Fibroblast of lung (primary cell): ENCODE results near the gene ATP1B2. TPM values are rescaled to one million over a fixed set of nuclear protein-coding genes. Genes with fewer than 3 reads are reported as not detected.
"Not testable (repeated sequence)": the region's sequence is repeated elsewhere in the genome, so short reads cannot be mapped to it uniquely, and the experiment has no call there.

Source experiments
- DNase-seq, 2 donors: peaks; one replicate each; pipeline versions ENCODE4 v3.0.0 to v3.0.0-alpha.2; 2010; ENCODE audit warnings: low read depth in 2 of 2
- H2AFZ ChIP-seq: 2 replicates; pipeline ENCODE4 v1.5.1; 2012; ENCODE audit warnings: low read length, control low read depth, inconsistent platforms
- H3K27ac ChIP-seq: 2 replicates; pipeline ENCODE4 v1.5.1; 2011; ENCODE audit warnings: low read length, control low read depth; ENCODE audit not compliant: insufficient read depth
- H3K27me3 ChIP-seq: 2 replicates; pipeline ENCODE4 v1.5.1; 2011; ENCODE audit warnings: mild to moderate bottlenecking, low read length; ENCODE audit not compliant: control insufficient read depth, insufficient read depth
- H3K36me3 ChIP-seq: 2 replicates; pipeline ENCODE4 v1.5.1; 2011; ENCODE audit warnings: low read length; ENCODE audit not compliant: control insufficient read depth, insufficient read depth
- H3K4me1 ChIP-seq: 2 replicates; pipeline ENCODE4 v1.5.1; 2011; ENCODE audit warnings: low read length; ENCODE audit not compliant: control insufficient read depth, insufficient read depth; ENCODE audit errors: extremely low read depth
- H3K4me2 ChIP-seq: 2 replicates; pipeline ENCODE4 v1.5.1; 2011; ENCODE audit warnings: low read length, control low read depth; ENCODE audit not compliant: insufficient read depth; ENCODE audit errors: extremely low read depth
- H3K4me3 ChIP-seq, 4 experiments: fragments of 200-600 bp in 1 of 4; sonication (generic) in 1 of 4; replicated peaks in 1 of 4; 2 replicates each; pipeline ENCODE4 v1.5.1; 2011 to 2016; ENCODE audit warnings: low read length in 4 of 4, low read depth in 3 of 4, mild to moderate bottlenecking in 3 of 4, control low read depth in 2 of 4, inconsistent platforms in 1 of 4, mixed read lengths in 1 of 4; ENCODE audit not compliant: insufficient read depth in 1 of 4; ENCODE audit errors: control extremely low read depth in 1 of 4
- H3K79me2 ChIP-seq: 2 replicates; pipeline ENCODE4 v1.5.1; 2012; ENCODE audit warnings: mild to moderate bottlenecking, low read length, inconsistent platforms; ENCODE audit not compliant: control insufficient read depth, insufficient read depth
- H3K9ac ChIP-seq: 2 replicates; pipeline ENCODE4 v1.5.1; 2011; ENCODE audit warnings: mild to moderate bottlenecking, low read length, control low read depth; ENCODE audit not compliant: insufficient read depth
- H3K9me3 ChIP-seq: 2 replicates; pipeline ENCODE4 v1.5.1; 2012; ENCODE audit warnings: low read depth, low read length; ENCODE audit not compliant: control insufficient read depth, insufficient read depth
- H4K20me1 ChIP-seq: 2 replicates; pipeline ENCODE4 v1.5.1; 2011; ENCODE audit warnings: low read length; ENCODE audit not compliant: control insufficient read depth, insufficient read depth; ENCODE audit errors: extremely low read depth
- CTCF ChIP-seq, 2 donors: IDR thresholded peaks in 1 of 2; conservative IDR thresholded peaks in 1 of 2; 1 replicate in 1 of 2; 2 replicates in 1 of 2; pipeline ENCODE4 v1.5.1; 2011 to 2012; ENCODE audit warnings: low read length in 2 of 2, control low read depth in 1 of 2, inconsistent platforms in 1 of 2, low read depth in 1 of 2, mild to moderate bottlenecking in 1 of 2
- EZH2 ChIP-seq: IDR thresholded peaks from 2 replicates; pipeline ENCODE4 v1.5.1; 2012; ENCODE audit warnings: low read length, control low read depth, mild to moderate bottlenecking; ENCODE audit errors: missing control alignments
- polyA plus RNA-seq, 2 donors: library from polyadenylated mRNA; depleted of rRNA in 1 of 2; stranded (reverse) in 1 of 2; unstranded in 1 of 2; fragments of >200 nt; gene quantifications; 2 replicates each; pipeline ENCODE4 v1.2.1, GENCODE V29; 2011 to 2012; ENCODE audit warnings: missing spikeins in 1 of 2
- total RNA-seq: library from RNA; depleted of rRNA; stranded (reverse); fragments of >200 nt; gene quantifications from 2 replicates; pipeline ENCODE4 v1.2.1, GENCODE V29; 2014

The ATP1B2 gene
- total and polyA plus RNA-seq, 2 donors (not counting 1 experiment from before 2014, with no cell fraction given) = 0.05 to 0.33 TPM

- Histone ChIP-seq H2AFZ (no peak overlapping the region), H3K79me2 (no peaks in the 10 kb centered on the region), H3K27ac (no peak overlapping the region), H3K4me1 (no peaks in the 10 kb centered on the region), H3K4me3 (no peak overlapping the region), H4K20me1 (no peaks in the 10 kb centered on the region), H3K4me2 (no peak overlapping the region), H3K9me3 (no peaks in the 10 kb centered on the region), H3K36me3 (no peaks in the 10 kb centered on the region), H3K9ac (no peak overlapping the region), H3K27me3 (no peaks in the 10 kb centered on the region)
- TF ChIP-seq EZH2 (no peak), CTCF (conservative IDR thresholded peaks at IDR 0.05 in 1 of 2, IDR thresholded peaks at IDR 0.05 in 1 of 2; ENCODE audit: low read depth in 1 of 2, low read length in 2 of 2) (no peak)
- DNase-seq = no peak
Measured at GRCh38 chr17:7640783-7641182, 9.9 kb upstream of the ATP1B2 start.

GRCh38 chr17:7641635-7642034 lies 9.1 kb upstream of the ATP1B2 start:
- H2AFZ ChIP-seq, H3K9ac ChIP-seq, H3K4me2 ChIP-seq, H3K4me3 ChIP-seq, H3K27ac ChIP-seq, H3K79me2 ChIP-seq, H3K27me3 ChIP-seq, H3K36me3 ChIP-seq, DNase-seq, H3K9me3 ChIP-seq, H3K4me1 ChIP-seq, H4K20me1 ChIP-seq: not testable (repeated sequence)

GRCh38 chr17:7644775-7645174 lies 6.0 kb upstream of the ATP1B2 start:
- DNase-seq = no peak
- TF ChIP-seq EZH2 (no peak), CTCF (conservative IDR thresholded peaks at IDR 0.05 in 1 of 2, IDR thresholded peaks at IDR 0.05 in 1 of 2; ENCODE audit: low read depth in 1 of 2, low read length in 2 of 2) (no peak)
- H3K4me1 ChIP-seq = no peaks in the 10 kb centered on the region
- no peak overlapping the region for H3K27ac ChIP-seq
- H4K20me1 ChIP-seq = no peaks in the 10 kb centered on the region
- peaks cover 2% of the 10 kb centered on the region for H3K27me3 ChIP-seq
- H3K4me3 ChIP-seq = no peak overlapping the region
- no peaks in the 10 kb centered on the region for H3K79me2 ChIP-seq
- no peaks in the 10 kb centered on the region for H3K36me3 ChIP-seq
- no peak overlapping the region for H3K9ac ChIP-seq
- no peaks in the 10 kb centered on the region for H3K9me3 ChIP-seq
- H2AFZ ChIP-seq = no peak overlapping the region
- H3K4me2 ChIP-seq = no peak overlapping the region

- TF ChIP-seq CTCF (conservative IDR thresholded peaks at IDR 0.05 in 1 of 2, IDR thresholded peaks at IDR 0.05 in 1 of 2; ENCODE audit: low read depth in 1 of 2, low read length in 2 of 2) (no peak), EZH2 (no peak)
- Histone ChIP-seq H3K36me3 (no peaks in the 10 kb centered on the region), H3K79me2 (no peaks in the 10 kb centered on the region)
Measured at GRCh38 chr17:7646457-7646856, 4.3 kb upstream of the ATP1B2 start.

More at GRCh38 chr17:7646457-7646856, 4.3 kb upstream of the ATP1B2 start:
- Histone ChIP-seq H3K4me2 (no peak overlapping the region), H3K9ac (no peak overlapping the region), H2AFZ (no peak overlapping the region), H3K4me1 (peaks cover 2% of the 10 kb centered on the region), H3K27me3 (peaks cover 16% of the 10 kb centered on the region), H4K20me1 (no peaks in the 10 kb centered on the region), H3K9me3 (no peaks in the 10 kb centered on the region), H3K4me3 (no peak overlapping the region), H3K27ac (no peak overlapping the region)
- peak in 1 of 2 donors; percentile 14 for DNase-seq
